HG03039 (cell line): Measurements from ENCODE around the gene CROCC.

Experiments
- ATAC-seq: cut with Tn5 transposase; IDR thresholded peaks from one replicate; pipeline ENCODE4 v1.9.1; 2021; ENCODE audit warnings: mild to moderate bottlenecking, moderate library complexity; ENCODE audit not compliant: unreplicated experiment

CROCC gene

DNA sequence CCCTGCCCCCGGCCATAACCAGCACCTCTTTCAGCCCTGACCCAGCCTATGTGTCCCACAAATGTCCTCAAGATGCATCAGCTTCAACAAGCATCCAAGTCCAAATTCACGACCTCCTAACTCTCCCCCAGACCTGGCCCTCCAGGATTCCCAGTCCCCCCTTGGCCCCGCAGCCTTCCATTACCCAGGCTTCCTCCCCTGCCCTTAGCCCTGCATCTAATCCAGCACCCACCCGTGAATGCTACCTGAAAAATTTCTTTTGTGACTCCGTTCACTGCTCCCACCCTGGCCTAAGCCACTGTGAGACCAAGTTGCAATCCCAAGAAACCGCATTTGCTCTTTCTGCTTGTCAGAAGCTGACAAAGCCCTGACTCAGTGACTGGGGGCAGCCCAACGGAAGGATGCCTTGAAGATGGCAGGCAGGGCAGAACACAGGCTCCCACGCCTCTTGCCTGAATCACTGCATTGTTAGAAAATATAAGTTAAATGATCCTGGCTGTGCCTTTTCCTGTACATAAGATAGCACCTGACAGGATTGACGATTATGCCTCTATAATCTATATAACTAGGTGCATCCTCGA, 59.6 kb downstream of the CROCC start:
- no peak for ATAC-seq

DNA sequence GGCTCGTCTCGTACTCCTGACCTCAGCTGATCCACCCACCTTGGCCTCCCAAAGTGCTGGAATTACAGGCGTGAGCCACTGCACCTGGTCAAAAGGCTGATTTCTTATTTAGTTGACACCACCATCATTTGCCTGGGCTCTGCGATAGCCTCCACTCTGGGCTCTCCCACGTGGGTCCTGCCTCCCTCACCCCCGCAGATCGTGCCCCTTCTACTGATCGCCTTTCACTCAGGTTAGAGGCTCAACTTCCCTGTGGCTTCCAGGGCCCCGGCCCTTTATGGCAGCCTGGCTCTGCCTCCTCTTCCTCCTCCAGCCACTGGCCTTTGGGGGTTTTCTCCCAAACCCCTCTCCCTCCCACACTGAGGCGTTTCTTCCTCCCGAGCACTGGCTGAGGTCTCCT, 61.2 kb downstream of the CROCC start:
- no peak for ATAC-seq

DNA sequence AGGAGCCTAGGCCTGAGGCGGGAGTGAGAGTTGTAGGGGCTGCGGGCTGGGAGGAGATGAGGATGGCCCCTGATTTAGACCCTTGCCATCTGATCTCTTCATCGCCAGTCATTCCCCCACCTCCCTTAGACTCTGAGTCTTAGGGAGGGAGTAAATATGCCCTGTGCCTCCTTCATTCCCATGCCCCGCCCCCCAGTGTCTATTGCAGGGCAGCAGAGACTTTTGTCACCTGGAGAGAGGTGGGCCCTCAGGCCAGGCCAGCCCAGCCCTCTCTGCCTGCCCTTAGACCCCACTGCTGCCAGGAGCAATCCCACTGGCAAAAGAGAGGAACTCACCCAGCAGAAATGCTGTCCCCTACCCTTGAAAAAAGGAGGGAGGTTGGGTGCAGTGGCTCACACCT, 61.9 kb downstream of the CROCC start:
- no peak for ATAC-seq

DNA sequence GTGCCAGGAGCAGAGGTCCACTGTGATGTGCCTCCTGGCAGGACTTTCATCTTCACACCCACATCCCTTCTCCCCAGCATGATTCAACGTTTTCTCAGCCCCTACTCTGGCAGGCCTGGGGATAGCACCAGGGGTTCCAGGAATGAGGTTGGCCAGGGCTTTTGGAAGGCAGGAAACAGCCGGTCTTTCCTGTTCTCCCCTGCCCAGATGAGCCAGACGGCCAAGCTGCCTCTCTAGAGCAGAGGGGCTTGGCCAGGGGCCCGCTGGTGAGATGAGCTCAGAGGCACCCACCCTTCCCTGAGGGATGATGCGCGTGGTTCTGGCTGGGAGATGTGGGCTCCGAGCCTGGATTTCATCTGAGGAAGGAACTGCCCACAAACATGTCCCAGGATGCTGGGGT, 63.0 kb downstream of the CROCC start:
- no peak for ATAC-seq

DNA sequence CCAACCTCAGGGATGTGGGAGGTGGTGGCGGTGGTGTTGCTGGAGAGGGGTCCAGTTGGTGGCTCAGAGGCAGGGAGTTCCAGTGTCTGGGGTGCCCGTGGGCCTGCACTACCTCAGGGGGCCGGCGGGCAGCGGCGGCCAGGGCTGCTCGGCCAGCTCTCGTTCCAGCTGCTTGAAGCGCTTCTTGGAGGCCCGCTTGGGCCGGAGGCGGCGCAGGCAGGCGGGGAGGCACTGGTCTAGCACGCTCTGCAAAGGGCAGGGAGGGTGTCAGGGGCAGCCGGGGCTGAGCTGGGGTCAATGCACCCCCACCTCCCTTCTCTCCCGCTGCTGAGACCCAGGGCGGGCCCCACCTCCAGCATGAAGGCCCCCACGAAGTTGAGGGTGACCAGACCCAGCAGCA, 64.4 kb downstream of the CROCC start:
- no peak for ATAC-seq

DNA sequence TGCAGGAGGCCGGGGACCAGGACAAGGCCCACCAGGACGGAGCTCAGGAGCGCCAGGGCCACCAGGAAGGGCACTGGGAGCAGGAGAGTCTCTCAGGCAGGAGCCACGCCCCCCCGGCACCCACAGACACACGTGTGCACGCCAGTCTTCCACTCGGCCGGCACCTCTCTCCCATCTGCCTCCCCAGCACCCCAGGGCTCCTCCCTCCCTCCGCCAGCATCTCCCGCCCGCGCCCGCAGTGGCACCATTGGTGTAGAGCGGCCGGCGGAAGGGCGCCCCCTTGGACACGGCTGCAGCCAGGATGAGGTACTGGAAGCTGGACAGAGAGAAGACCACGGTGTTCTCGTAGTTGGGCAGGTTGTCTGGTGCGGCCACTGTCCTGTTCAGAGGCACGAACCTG, 64.8 kb downstream of the CROCC start:
- ATAC-seq = no peak

DNA sequence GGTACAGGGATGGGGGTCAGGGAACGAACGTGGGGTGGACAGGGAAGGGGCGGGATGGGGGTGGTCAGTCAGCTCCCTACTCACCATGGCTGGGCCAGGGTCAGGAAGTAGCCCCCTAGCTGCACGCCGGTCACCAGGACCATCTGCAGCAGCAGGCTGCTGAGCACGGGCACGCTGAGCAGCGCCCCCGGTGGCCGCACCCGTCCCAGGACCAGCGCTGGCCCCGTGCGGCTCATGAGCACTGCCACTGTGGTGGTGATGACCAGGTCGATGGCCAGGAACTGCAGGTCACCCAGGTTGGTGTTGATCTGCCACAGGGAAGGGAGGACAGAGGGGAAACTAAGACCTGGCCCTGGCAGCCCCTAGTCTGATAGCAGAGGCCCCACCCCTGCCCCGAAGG, 65.2 kb downstream of the CROCC start:
- ATAC-seq = no peak

DNA sequence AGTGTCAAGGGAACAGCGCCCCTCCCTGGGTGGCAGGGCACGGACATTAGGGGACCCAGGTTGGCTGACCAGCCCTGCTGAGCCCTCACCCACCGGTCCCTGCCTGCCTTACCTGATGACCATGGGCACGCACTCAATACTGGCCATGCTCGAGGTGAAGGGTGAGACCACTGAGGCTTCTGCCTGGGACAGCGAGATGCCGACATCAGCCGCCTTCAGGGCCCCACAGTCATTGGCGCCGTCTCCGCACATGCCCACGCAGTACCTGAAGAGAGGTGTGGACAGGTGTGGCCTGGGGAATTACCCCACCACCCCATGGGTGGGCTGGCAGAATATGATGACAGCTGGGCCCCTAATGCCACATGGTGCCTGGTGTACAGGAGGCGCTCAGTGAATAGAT, 66.5 kb downstream of the CROCC start:
- no peak for ATAC-seq

DNA sequence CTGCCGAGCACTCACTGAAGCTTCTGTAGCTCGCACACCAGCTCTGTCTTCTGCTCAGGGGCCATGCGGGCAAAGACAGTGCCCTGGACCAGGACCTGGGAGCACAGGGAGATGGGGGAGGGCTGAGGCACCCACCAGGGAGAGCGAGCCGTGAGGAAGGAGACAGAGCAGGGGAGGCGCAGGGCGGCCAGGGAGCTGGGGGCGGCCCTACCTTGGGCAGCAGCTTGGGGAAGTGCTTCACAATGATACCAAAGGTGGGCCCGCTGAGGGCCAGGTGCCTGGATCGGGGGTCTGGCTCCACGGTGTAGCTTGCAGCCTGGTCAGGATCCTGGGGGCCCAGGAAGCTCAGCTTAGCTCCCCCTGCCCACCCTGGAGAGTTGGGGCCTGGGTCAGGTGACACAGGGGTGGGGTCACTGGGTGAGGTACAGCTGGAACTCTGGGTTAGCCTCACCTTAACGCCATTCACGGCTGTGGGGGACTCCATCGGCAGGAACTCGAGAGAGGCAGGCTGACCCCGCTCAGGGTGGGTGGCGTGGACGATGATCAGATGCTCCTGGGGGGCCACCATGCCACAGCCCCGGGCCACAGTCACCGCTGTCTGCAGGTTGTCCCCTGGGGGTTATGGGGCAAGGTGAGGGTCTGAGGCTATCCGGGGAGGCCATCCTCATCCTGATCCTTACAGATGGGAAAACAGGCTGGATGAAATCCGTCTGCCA, 68.1 kb downstream of the CROCC start:
- ATAC-seq = no peak

DNA sequence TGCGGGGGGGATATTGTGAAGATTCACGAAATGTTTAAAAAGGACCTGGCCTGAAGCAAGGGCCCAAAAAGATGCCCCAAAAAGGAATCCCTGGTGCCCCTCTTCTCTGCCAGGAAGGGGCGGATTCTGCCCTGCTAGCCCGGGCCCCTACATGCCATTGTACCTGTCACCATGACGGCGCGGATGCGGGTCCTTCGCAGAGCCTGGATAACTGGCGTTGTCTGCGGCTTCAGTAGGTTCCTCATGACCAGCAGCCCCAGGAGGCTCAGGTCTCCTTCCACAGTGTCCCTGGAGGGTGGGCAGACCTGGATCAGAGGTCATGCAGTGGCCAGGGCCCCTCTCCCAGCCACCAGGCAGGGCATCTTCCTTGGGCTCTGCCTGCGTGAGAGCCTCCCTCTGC, 69.8 kb downstream of the CROCC start:
- no peak for ATAC-seq

DNA sequence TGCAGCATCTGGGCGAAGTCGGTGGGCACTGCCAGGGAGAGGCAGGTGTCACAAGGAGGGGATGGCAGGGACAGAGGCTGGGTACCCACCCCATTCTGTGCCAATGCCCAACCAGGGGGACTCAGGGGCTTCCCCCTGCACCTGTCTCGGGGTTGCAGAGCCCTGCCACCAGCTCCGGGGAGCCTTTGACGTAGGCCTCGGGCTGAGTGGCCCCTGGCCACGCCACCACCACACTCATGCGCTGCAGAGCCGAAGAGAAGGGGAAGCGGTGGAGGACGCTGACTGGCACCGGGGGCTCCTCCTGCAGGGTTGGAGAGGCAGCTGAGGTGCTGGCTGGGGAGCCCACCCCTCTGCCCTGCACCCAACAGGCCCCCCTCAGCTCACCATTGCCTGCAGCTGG, 70.4 kb downstream of the CROCC start:
- no peak for ATAC-seq

DNA sequence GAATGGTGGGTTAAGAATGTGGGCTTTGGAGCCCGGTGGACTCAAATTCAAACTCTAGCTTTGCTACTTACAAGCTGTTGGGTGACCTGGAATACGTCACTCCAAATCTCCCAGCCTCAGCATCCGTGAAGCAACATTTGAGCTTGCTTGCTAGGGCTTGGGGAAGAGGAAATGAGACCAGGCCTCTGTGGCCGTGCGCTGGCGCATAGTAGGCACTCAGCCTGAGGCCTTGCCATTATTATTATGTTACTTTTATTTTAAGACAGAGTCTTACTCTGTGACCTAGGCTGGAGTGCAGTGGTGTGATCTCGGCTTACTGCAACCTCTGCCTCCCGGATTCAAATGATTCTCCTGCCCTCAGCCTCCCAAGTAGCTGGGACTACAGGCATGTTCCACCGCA, 70.9 kb downstream of the CROCC start:
- ATAC-seq = no peak

DNA sequence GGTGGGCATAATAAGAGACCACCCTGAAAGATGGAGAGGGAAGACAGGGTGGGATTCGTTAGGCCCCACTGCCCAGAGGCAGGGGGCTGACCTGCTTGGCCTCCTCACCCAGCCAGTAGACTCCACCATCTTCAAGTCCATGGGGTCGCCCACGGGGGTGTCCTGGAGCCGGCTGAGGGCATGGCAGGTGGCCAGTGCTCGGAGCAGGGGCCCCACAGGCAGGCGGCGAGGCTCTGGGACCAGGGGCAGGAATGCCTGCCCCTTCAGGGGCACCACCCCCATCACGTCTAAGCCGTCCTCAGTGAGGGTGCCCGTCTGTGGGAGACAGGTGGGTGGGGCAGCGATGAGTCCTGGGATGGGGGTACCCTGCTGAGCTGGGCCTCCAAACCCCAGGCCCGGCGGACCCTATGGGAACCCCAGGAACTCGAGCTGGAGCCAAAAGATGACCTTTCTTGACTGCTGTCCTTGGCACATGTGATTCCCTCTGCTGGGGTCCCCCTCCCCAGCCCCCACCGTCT, 71.8 kb downstream of the CROCC start:
- no peak for ATAC-seq

DNA sequence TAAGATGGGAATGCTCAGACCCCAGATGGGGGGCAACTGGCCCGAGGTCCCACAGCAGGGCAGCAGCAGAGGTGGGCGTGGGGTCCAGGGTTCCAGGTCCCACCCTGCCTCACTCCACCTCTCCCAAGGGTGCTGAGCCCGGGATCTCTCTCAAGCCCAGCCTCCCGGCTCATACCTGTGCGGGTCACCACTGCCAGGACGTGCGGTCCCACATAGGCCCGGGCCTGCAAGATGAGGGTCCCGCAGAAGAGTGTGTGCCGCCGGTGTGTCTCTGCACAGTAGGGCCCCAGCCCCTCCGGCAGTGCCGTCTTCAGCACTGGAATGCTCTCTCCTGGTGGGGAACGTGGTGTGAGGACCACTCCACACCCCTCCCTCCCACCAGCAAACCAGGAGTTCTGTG, 75.1 kb downstream of the CROCC start:
- no peak for ATAC-seq

DNA sequence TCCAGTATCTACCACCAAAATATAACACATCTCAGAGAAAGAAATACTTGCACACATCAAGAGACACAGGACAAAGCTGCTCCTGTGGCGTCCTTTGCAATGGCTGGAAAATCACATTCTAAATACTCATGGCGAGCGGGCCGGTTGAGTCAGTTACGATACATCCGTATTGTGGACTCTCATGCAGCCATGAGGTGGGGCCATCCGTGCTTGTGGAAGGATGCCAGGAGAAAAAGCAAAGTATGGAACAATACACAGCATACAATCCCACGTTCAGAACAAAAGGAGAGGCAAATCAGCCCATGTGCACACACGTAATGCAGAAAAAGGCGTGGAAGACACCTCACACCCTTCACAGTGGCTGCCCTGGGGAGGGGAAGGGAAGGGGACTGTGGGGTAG, 76.9 kb downstream of the CROCC start:
- ATAC-seq = no peak

DNA sequence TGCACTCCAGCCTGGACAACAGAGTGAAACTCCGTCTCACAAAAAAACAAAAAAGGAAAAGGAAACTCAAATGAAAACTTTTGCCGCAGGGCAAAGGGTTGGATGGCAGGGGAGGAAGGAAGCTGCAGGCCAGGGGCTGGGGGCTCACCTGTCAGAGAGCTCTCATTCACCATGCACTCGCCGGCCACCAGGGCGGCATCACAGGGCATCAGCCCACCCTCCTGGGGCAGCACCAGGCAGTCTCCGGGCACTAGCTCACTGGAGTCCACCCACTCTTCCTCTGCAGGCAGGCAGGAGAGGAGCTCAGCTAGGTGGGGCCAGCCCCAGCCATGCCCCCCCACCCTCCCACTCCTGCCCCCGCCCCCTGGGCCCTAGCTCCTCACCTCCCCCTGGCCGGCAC, 78.1 kb downstream of the CROCC start:
- ATAC-seq = no peak

DNA sequence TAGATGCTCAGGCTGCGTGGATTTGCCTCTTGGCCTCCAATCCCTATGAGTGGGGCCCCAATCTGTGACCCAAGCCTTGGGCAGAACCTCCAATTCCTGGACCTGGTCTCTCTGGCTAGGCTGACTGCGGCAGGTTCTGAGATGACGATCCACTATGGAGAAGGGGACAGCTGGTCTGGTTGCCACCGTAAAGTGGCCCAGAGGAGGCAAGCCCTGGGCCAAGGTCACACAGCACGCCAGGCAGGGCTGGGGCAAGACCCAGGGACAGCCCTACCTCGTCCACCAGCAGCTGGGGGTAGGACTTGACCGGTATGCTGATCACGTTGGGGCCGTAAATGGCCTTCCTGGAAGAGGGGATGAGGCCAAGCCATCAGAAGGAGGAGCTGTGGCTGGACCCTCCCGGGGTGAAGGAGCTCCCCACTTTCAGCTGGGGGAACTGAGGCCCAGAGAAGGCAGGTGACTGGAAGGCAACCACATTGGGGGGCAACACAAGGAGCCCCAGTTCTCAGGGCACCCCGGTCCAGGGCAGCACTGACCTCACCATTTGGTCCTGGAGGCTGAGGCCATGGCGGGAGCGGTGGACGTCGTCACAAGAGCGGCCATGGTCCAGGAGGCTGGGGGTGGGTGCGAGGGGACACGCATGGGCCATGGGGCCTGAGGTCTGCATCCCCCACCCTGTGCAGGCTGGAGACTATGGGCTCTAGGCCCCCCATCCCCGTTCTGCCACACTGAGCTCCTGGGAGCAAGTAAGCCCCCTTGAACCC, 80.2 kb downstream of the CROCC start:
- no peak for ATAC-seq

DNA sequence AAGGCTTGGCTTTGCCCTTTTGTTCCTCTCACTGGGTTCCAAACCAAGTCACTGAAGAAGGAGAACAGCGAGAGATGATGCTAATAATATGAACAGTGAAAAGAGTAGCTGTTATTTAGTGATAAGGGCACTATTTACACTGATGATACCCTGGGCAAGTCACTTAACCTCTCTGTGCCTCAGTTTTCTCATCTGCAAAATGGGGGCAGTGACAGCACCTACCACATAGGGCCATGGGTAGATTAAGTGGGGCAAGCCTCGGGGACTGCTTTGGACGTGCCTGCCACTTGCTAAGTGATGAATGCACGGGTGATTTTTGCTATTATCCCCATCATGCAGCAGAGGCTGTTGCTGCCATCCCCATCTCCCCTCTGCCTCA, 80.8 kb downstream of the CROCC start:
- no peak for ATAC-seq

DNA sequence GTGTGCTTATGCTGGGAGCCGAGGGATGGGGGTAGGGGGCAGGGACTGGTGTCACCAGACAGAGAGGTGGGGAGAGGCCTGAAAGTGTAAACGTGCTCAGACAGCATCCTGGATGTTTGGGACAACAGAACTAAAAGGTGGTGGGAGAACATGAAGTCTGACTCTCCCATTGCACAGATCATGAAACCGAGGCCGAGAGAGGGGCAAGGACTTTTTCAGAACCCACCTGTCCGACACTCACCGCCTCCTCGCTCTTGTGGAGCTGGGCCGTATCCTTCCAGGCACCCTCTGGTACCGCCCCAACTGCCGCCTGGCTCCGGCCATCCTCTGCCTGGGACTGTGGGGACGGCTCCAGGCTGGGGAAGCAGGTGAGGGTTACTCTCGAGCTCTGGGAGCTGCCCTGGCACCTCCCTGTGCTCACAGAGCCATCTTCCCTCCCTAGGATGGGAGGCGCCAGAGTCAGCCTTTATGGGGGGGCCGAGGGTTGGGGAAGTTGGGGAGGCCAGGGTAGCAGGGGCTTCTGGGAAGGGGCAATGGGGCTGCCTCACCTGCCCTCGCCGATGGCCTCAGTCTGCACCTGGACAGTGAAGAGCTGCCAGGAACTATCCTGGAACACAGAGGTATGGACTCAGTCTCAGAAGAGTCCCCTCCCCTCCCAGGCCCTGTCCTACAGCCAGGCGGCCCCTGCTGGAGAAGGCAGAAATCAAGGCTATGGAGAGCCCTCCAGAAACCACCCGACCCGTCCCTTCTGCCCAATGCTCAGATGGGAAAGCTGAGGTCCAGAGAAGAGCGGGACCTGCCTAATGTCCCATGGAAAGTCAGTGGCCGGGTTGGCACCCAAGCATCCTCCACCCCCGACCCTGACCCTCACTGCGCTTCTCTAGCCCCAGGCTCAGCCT, 83.0 kb downstream of the CROCC start:
- ATAC-seq = no peak

DNA sequence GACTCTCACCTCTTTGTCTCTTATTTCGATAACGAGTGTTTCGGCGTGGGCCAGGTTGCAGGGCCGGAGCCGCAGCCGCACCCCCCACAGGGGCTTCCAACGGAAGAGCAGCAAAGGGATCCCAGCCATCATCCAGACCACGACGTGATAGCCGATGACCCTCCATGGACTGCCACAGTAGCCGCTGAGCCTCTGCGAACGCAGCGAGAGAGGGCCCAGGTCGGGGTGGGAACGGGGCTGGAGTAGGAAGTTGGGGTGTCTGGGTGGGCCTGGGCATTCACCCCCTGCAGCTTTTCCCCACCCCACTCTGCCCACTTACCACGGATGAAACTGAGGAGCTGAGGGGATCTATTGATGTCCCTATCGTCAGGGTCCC, 83.6 kb downstream of the CROCC start:
- ATAC-seq = no peak

DNA sequence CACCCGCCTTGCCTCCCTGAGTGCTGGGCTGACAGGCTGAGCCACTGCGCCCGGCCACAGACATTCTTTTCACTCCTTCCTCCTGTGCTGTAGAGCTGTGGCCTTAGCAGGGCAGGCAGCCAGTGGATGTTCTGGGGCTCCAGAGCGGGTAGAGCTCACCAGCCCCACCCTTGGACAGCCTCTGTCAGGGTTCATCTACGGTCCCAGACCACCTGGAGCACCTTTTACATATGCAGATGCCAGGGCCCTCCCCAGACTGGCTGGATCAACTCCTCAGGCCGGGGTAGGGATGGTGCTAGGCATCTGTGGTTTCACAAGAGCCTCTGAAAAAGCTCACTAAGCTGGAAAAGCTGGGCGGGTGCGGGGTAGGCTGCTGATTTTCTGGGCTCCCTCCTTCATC, 85.4 kb downstream of the CROCC start:
- no peak for ATAC-seq
